ENCODE data around the gene PPP6R2. TPM values are rescaled to one million over a fixed set of nuclear protein-coding genes. Genes with fewer than 3 reads are reported as not detected.

The PPP6R2 gene
- total RNA-seq, 1 donor from 2014 or later, result 45.2 TPM

DNA sequence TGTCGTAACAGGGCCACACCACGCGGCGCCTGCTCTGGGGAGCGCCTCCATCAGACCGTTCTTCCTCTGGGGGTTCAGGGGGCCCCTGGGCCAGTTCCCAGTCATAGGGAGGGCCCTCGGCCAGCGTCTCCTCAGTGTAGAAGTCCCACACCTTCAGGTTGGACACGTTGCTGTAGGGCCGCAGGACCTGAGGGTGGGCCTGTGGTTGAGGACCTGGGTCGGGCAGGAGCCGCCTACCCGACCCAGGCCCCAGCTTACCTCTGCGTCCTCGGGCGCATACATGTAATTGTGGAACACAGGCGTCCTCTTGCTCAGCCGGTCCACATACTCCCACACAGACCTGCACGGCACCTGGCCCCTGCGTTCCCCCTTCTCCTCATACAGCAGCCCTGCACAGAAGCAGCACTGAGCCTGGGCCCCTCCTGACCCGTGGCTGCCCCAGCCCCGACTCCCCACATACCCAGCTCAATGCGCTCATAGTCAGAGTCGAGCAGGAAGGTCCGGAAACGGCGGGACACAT, 111.5 kb downstream of the PPP6R2 start:
- no peak for TF ChIP-seq CTCF (IDR thresholded peaks at IDR 0.05; ENCODE audit: insufficient read depth, low read length, poor library complexity, severe bottlenecking)
- Histone ChIP-seq H3K27me3 (ENCODE audit: control insufficient read depth, insufficient read depth, low read length) (no peaks in the 10 kb centered on the region), H3K4me3 (ENCODE audit: low read depth, low read length) (no peak overlapping the region), H3K36me3 (ENCODE audit: control insufficient read depth, insufficient read depth, low read length) (peaks cover 4% of the 10 kb centered on the region)
- DNase-seq (ENCODE audit: low read depth), result no peak

DNA sequence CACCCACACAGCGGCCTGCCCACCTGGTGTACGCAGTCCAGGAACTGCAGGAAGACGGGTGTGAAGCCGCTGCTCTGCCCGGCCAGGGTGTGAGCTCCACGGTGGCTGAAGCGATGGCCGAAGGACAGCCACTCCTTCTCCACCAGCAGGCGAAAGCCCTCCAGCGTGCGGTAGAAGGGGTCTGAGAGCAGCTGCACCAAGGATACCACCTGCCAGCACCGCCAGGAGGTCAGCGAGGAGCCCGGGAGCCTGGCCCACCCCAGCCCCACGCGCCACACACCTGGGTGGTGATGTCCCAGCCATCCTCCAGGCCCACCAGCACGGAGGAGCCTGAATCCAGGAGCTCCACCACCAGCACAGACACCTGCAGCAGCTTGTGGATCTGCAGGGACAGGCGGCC, 112.1 kb downstream of the PPP6R2 start:
- no peak for TF ChIP-seq CTCF (IDR thresholded peaks at IDR 0.05; ENCODE audit: insufficient read depth, low read length, poor library complexity, severe bottlenecking)
- Histone ChIP-seq H3K36me3 (ENCODE audit: control insufficient read depth, insufficient read depth, low read length) (peaks cover 4% of the 10 kb centered on the region), H3K27me3 (ENCODE audit: control insufficient read depth, insufficient read depth, low read length) (no peaks in the 10 kb centered on the region), H3K4me3 (ENCODE audit: low read depth, low read length) (no peak overlapping the region)
- DNase-seq (ENCODE audit: low read depth), result no peak

DNA sequence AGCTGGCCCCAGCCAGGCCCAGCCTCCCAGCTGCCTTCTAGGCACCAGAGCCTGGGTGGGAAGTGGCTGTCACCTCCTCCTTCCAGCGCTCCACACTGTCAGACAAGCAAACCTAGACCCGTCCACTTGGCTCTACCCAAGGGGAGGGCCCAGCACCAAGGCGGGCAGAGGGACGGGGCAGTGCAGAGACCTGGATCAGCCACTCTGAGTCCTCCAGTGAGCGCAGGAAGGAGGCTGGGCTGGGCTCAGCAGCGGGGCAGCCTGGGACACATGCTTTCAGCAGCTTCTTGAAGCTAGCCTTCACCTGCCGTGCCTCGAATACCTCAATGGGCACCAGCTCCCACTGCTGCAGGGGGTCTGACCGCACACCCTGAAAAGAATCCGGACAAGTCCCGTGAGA, 112.9 kb downstream of the PPP6R2 start:
- H3K36me3 ChIP-seq (ENCODE audit: control insufficient read depth, insufficient read depth, low read length), result peaks cover 4% of the 10 kb centered on the region
- no peak for TF ChIP-seq CTCF (IDR thresholded peaks at IDR 0.05; ENCODE audit: insufficient read depth, low read length, poor library complexity, severe bottlenecking)

GRCh38 chr22:50456466-50457234, 113.5 kb downstream of the PPP6R2 start:
- DNase-seq (ENCODE audit: low read depth), result no peak
- H3K36me3 ChIP-seq (ENCODE audit: control insufficient read depth, insufficient read depth, low read length), result peaks cover 6% of the 10 kb centered on the region
- no peak overlapping the region for H3K4me3 ChIP-seq (ENCODE audit: low read depth, low read length)
- no peaks in the 10 kb centered on the region for H3K27me3 ChIP-seq (ENCODE audit: control insufficient read depth, insufficient read depth, low read length)
- TF ChIP-seq CTCF (IDR thresholded peaks at IDR 0.05; ENCODE audit: insufficient read depth, low read length, poor library complexity, severe bottlenecking), result peak; percentile 41

More for the DNA sequence above, 112.9 kb downstream of the PPP6R2 start:
- no peak for DNase-seq (ENCODE audit: low read depth)
- Histone ChIP-seq H3K27me3 (ENCODE audit: control insufficient read depth, insufficient read depth, low read length) (no peaks in the 10 kb centered on the region), H3K4me3 (ENCODE audit: low read depth, low read length) (no peak overlapping the region)

- no peaks in the 10 kb centered on the region for H3K27me3 ChIP-seq (ENCODE audit: control insufficient read depth, insufficient read depth, low read length)
- no peak overlapping the region for H3K4me3 ChIP-seq (ENCODE audit: low read depth, low read length)
- no peak for TF ChIP-seq CTCF (IDR thresholded peaks at IDR 0.05; ENCODE audit: insufficient read depth, low read length, poor library complexity, severe bottlenecking)
- peaks cover 4% of the 10 kb centered on the region for H3K36me3 ChIP-seq (ENCODE audit: control insufficient read depth, insufficient read depth, low read length)
- no peak for DNase-seq (ENCODE audit: low read depth)
These were observed 115.9 kb downstream of the PPP6R2 start for GRCh38 chr22:50459016-50459415.

Measured in kidney epithelial cell (primary cell).